Suprapubic skin (tissue), 4 donors: ENCODE data around the gene CRYBB2. TPM values are rescaled to one million over a fixed set of nuclear protein-coding genes. Genes with fewer than 3 reads are reported as not detected.

Source experiments
- DNase-seq, 2 donors: peaks; one replicate each; pipeline ENCODE4 v3.0.0-alpha.2; 2019; ENCODE audit warnings: low spot score in 2 of 2
- H3K27ac ChIP-seq: fragments of 200-600 bp; sonication (generic); one replicate; pipeline ENCODE4 v1.5.1; 2019
- H3K27me3 ChIP-seq: fragments of 200-600 bp; sonication (generic); one replicate; pipeline ENCODE4 v1.5.1; 2019
- H3K36me3 ChIP-seq: fragments of 200-600 bp; sonication (generic); one replicate; pipeline ENCODE4 v1.5.1; 2019
- H3K4me1 ChIP-seq: fragments of 200-600 bp; sonication (generic); one replicate; pipeline ENCODE4 v1.5.1; 2019
- H3K4me3 ChIP-seq: fragments of 200-600 bp; sonication (generic); one replicate; pipeline ENCODE4 v1.5.1; 2019; ENCODE audit warnings: mild to moderate bottlenecking
- H3K9me3 ChIP-seq: fragments of 200-600 bp; sonication (generic); one replicate; pipeline ENCODE4 v1.5.1; 2019
- EP300 ChIP-seq: sonication (generic); formaldehyde crosslinking; IDR thresholded peaks from one replicate; pipeline ENCODE4 v1.6.1; 2017; ENCODE audit warnings: antibody characterized with exemption
- POLR2A ChIP-seq, 2 donors: fragments of 450-650 bp; IDR thresholded peaks; one replicate each; pipeline ENCODE4 v1.6.1; 2017; ENCODE audit warnings: antibody characterized with exemption in 2 of 2, mild to moderate bottlenecking in 2 of 2, moderate library complexity in 2 of 2
- POLR2AphosphoS5 ChIP-seq, 3 donors: sonication (generic); formaldehyde crosslinking; IDR thresholded peaks; one replicate each; pipeline ENCODE4 v1.6.1; 2017; ENCODE audit warnings: antibody characterized with exemption in 3 of 3
- WGBS: methylation state at CpG from one replicate; pipeline ENCODE4 v1.1.5; 2018; 5-methylcytosine and 5-hydroxymethylcytosine counted together
- total RNA-seq, 4 donors: library from RNA; depleted of rRNA; stranded (reverse); fragments of >200 nt; gene quantifications; one replicate each; pipeline ENCODE4 v1.1.0, GENCODE V29; 2016
- TF ChIP-seq, protein P1 (sequence below), 2 donors: fragments of 200-600 bp in 1 of 2; fragments of 450-650 bp in 1 of 2; sonication (generic) in 1 of 2; IDR thresholded peaks; one replicate each; pipeline ENCODE4 v1.5.1; 2016 to 2019; ENCODE audit warnings: antibody characterized with exemption in 2 of 2, mild to moderate bottlenecking in 1 of 2, moderate library complexity in 1 of 2

CRYBB2 gene
- total RNA-seq, 4 donors from 2014 or later: 2.0 TPM; not detected in 3

DNA sequence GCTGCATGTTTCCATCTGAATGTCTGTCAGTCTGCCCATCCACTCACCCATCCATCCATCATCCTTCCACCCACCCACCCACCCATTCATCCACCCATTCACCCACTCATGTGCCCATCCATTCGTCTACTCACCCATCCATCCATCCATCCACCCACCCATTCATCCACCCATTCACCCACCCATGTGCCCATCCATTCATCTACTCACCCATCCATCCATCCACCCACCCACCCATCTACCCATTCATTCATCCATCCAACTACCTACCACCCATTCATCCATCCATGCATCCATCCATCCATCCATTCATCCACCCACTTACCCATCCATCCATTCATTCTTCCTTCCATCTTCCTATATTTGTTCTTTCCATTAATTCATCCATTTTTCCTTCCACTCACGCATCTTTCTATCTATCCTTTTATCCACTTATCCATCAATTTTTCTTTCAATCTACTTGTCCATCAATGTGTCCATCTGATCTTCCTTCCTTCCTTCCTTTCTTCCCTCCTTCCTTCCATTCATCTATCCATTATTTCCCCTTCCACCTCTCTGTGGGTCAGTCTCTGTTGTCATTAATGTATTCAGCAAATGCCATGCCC, 11.8 kb upstream of the CRYBB2 start:
- no peaks in the 10 kb centered on the region for H3K36me3 ChIP-seq
- H3K9me3 ChIP-seq: no peaks in the 10 kb centered on the region
- no peaks in the 10 kb centered on the region for H3K27me3 ChIP-seq
- no peaks in the 10 kb centered on the region for H3K4me1 ChIP-seq
- no peak for DNase-seq
- H3K27ac ChIP-seq: no peak overlapping the region
- 74% methylated on average over 1 of the region's 2 CpGs for WGBS
- TF ChIP-seq POLR2AphosphoS5 (IDR thresholded peaks at IDR 0.05): no peak
- no peak for TF ChIP-seq POLR2A (IDR thresholded peaks at IDR 0.05)
- no peak for TF ChIP-seq EP300
- TF ChIP-seq, protein P1, sequence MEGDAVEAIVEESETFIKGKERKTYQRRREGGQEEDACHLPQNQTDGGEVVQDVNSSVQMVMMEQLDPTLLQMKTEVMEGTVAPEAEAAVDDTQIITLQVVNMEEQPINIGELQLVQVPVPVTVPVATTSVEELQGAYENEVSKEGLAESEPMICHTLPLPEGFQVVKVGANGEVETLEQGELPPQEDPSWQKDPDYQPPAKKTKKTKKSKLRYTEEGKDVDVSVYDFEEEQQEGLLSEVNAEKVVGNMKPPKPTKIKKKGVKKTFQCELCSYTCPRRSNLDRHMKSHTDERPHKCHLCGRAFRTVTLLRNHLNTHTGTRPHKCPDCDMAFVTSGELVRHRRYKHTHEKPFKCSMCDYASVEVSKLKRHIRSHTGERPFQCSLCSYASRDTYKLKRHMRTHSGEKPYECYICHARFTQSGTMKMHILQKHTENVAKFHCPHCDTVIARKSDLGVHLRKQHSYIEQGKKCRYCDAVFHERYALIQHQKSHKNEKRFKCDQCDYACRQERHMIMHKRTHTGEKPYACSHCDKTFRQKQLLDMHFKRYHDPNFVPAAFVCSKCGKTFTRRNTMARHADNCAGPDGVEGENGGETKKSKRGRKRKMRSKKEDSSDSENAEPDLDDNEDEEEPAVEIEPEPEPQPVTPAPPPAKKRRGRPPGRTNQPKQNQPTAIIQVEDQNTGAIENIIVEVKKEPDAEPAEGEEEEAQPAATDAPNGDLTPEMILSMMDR (IDR thresholded peaks at IDR 0.05): no peak
- H3K4me3 ChIP-seq: no peak overlapping the region

DNA sequence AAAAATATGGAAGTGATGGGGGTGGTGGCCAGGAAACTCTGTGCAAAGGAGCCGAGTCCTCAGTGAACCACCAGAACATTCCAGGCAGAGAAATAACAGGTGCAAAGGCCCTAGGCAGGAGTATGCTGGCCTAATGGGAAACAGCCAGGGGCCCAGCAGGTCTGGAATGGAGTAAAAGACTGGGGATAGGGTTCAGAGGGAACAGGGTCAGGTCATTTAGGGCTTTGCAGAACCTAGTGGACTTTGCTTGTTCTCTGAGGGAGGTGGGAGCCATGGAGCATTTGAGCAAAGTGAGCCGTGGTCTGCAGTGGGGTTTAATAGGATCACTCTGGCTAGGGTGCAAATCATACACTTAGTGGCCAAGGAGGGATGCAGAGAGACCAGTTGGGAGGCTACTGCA, 11.1 kb upstream of the CRYBB2 start:
- WGBS: 87% methylated on average over 2 of the region's 2 CpGs
- TF ChIP-seq POLR2AphosphoS5 (IDR thresholded peaks at IDR 0.05) (no peak), POLR2A (IDR thresholded peaks at IDR 0.05) (no peak), EP300 (no peak)
- TF ChIP-seq, protein P1 (IDR thresholded peaks at IDR 0.05): no peak

DNA sequence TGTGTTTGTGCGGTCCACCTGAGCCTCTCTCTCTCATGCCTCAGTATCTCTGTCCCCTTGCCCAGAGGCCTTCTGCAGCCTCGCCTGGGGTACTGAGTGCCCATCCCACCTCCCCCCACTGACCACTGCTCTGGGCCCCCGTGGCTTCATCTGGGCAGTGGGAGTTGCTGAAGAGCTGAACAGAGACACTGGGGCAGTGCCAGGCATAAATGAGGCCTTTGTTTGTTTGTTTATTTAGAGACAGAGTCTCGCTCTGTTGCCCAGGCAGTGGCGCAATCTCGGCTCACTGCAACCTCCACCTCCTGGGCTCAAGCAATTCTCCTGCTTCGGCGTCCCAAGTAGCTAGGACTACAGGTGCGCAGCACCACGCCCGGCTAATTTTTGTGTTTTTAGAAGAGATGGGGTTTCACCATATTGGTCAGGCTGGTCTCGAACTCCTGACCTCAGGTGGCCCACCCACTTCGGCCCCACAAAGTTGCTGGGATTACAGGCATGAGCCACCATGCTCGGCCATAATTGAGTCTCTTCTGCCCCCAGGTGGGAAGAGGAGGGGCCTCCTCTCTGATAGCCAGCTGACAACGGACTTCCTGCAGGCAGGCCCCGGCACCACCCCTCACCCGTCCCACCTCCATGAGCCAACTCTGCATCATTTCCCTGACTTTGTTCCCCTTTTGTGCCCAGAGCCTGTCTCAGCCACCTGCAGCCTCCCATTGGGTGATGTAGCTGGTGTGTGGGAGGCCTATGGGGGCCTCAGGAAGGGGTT, 10.5 kb upstream of the CRYBB2 start:
- H3K27me3 ChIP-seq: no peaks in the 10 kb centered on the region
- 79% methylated on average over 17 of the region's 17 CpGs for WGBS
- no peaks in the 10 kb centered on the region for H3K4me1 ChIP-seq
- no peaks in the 10 kb centered on the region for H3K9me3 ChIP-seq
- no peak overlapping the region for H3K27ac ChIP-seq
- no peaks in the 10 kb centered on the region for H3K36me3 ChIP-seq
- H3K4me3 ChIP-seq: no peak overlapping the region
- no peak for DNase-seq
- TF ChIP-seq EP300 (no peak), POLR2AphosphoS5 (IDR thresholded peaks at IDR 0.05) (no peak), POLR2A (IDR thresholded peaks at IDR 0.05) (no peak)
- TF ChIP-seq, protein P1 (IDR thresholded peaks at IDR 0.05): no peak

More for the DNA sequence above, 11.1 kb upstream of the CRYBB2 start:
- Histone ChIP-seq H3K36me3 (no peaks in the 10 kb centered on the region), H3K4me1 (no peaks in the 10 kb centered on the region), H3K27ac (no peak overlapping the region), H3K4me3 (no peak overlapping the region), H3K27me3 (no peaks in the 10 kb centered on the region), H3K9me3 (no peaks in the 10 kb centered on the region)
- DNase-seq: no peak

DNA sequence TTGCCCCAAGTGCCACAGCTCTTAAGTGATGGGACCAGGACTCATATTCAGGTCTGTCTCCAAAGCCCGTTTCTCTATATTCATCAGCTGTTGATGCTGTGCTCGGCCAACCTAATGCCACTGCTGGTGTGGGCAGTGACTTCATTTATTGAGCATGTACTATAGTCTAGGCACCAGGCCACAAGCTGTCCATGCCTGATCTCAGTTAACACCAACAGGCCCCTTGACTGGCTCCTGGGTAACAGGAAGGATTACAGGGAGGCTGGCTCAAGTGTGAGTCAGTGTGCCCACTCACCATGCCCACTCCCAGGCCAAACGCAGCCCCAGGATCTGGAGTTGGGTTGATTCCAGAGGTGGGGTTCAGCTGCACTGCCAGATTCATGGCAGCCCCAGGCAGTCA, 8.6 kb upstream of the CRYBB2 start:
- Histone ChIP-seq H3K27me3 (no peaks in the 10 kb centered on the region), H3K4me1 (no peaks in the 10 kb centered on the region), H3K9me3 (no peaks in the 10 kb centered on the region), H3K36me3 (no peaks in the 10 kb centered on the region), H3K4me3 (no peak overlapping the region), H3K27ac (no peak overlapping the region)
- DNase-seq: no peak
- WGBS: 100% methylated on average over 2 of the region's 3 CpGs
- no peak for TF ChIP-seq POLR2A (IDR thresholded peaks at IDR 0.05)
- TF ChIP-seq, protein P1 (IDR thresholded peaks at IDR 0.05): no peak
- TF ChIP-seq EP300: no peak
- no peak for TF ChIP-seq POLR2AphosphoS5 (IDR thresholded peaks at IDR 0.05)

DNA sequence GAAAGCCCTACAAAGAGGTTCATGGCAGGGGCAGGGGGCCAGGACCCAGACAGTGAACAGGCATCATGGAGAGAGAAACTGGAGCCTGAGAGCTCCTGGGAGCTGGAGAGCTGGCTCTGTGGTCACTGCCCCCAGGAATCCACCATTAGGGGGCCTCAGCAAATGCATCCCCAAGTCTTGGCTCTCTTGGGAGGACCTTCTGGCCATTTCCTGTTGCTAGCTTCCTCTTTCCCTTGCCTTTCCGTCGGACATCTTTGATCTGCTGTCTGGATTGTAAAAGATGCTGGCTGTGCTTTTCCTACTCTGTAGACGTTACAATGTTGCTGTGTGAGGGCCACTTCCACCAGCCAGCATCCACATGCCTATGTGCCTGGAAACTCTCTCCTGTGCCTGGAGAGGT, 7.1 kb upstream of the CRYBB2 start:
- no peaks in the 10 kb centered on the region for H3K9me3 ChIP-seq
- 38% methylated on average over 3 of the region's 3 CpGs for WGBS
- DNase-seq: no peak
- no peak for TF ChIP-seq POLR2A (IDR thresholded peaks at IDR 0.05)
- TF ChIP-seq, protein P1 (IDR thresholded peaks at IDR 0.05): no peak
- no peak for TF ChIP-seq POLR2AphosphoS5 (IDR thresholded peaks at IDR 0.05)
- no peak for TF ChIP-seq EP300
- no peak overlapping the region for H3K27ac ChIP-seq
- H3K4me1 ChIP-seq: no peaks in the 10 kb centered on the region
- no peaks in the 10 kb centered on the region for H3K27me3 ChIP-seq
- no peak overlapping the region for H3K4me3 ChIP-seq
- H3K36me3 ChIP-seq: no peaks in the 10 kb centered on the region
